HG03108 (cell line): ENCODE data around the gene PIGV.
"Not testable (repeated sequence)": the region's sequence is repeated elsewhere in the genome, so short reads cannot be mapped to it uniquely, and the experiment has no call there.

Source experiments
- ATAC-seq: cut with Tn5 transposase; IDR thresholded peaks from one replicate; pipeline ENCODE4 v1.9.1; 2021; ENCODE audit warnings: moderate library complexity; ENCODE audit not compliant: unreplicated experiment

PIGV gene

GRCh38 chr1:26831546-26832248, 43.9 kb downstream of the PIGV start:
- no peak for ATAC-seq

- ATAC-seq, result no peak
Measured at GRCh38 chr1:26832249-26832960, 44.7 kb downstream of the PIGV start.

- ATAC-seq, result peak; percentile 77
Measured at GRCh38 chr1:26833432-26834405, 46.0 kb downstream of the PIGV start.

- not testable (repeated sequence) for ATAC-seq
Measured at GRCh38 chr1:26837665-26838064, 49.9 kb downstream of the PIGV start.

- ATAC-seq, result peak; percentile 90
Measured at GRCh38 chr1:26838474-26839338, 51.0 kb downstream of the PIGV start.

- ATAC-seq, result no peak
Measured at GRCh38 chr1:26839339-26839722, 51.6 kb downstream of the PIGV start.

- no peak for ATAC-seq
Measured at GRCh38 chr1:26839779-26840178, 52.0 kb downstream of the PIGV start.

GRCh38 chr1:26844424-26845196, 56.9 kb downstream of the PIGV start:
- ATAC-seq, result no peak

- not testable (repeated sequence) for ATAC-seq
Measured at GRCh38 chr1:26847826-26848225, 60.1 kb downstream of the PIGV start.
